GM21576 (cell line): ENCODE data around the gene BBX.

Source experiments
- ATAC-seq: cut with Tn5 transposase; IDR thresholded peaks from one replicate; pipeline ENCODE4 v1.9.1; 2021; ENCODE audit warnings: mild to moderate bottlenecking, moderate library complexity; ENCODE audit not compliant: unreplicated experiment

BBX gene

DNA sequence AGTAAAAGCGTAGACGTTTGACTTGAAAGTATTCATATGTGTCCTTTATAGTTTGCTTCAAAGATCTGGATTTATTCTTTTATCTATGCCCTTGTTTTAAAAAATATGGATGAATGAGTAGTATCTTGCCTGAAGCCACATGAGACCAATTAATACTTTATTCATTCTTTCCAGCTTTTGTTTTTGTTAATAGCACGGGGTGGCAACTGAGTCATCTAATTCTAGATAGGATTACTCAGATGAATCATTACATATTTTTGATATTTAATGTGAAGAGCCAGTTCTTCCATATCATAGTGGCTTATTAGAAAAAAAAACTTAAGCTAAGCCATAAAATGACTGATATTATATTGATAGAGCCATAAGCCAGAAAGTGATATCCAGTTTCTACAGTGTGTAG lies 121.9 kb downstream of the BBX start:
- no peak for ATAC-seq

DNA sequence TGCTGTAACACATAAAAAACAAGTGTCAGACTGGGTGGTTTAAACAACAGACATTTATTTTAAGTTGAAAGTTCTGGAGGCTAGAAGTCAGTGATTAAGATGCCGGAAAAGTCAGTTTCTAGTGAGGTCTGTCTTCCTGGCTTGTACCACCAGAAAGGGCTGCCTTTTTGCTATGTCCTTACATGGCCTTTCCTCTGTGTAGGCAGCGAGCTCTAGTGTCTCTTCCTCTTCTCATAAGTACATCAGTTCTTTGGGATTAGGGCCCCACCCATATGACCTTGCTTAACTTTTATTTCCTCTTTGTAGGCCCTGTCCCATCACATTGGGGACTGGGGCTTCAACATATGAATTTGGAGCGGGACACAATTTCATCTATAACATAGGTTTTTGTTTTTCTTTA lies 128.0 kb downstream of the BBX start:
- ATAC-seq: peak; percentile 44

DNA sequence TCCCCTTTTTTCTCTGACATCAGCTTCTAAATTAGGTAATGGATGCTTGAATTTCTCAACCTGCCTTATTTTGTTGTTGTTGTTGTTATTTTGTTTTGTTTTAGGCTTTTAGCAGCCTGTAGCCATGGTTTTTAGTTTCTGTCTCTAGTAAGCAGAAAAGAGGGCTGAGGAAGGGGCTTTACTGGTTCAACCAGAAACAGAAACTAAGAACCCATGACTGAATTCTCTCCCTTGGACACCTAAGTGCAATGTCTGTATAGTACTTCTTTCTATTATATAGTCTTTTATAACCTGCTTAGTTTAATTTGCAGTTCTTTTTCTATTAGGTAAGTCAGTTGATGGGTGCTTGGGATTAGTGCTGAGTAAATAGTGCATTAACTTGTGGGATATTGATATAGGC lies 129.0 kb downstream of the BBX start:
- ATAC-seq: peak; percentile 81

DNA sequence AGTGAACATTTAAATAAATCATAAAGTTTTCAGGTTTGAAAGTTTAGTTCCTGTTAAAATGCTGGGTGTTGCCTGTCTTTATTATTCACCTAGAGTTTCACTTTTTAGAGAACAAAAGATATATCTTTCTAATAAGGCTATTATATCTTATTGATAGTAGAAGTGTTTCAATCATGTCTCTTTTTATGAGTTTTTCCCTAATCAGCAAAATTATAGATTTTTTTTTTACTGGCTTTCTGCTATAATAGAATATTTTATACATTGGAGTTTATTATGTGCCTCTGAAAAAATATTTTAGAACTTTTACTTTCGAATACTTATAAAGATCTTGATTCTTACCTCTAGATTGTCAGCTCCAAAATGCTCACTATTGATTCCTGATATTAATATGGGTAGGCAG lies 131.5 kb downstream of the BBX start:
- ATAC-seq: no peak

DNA sequence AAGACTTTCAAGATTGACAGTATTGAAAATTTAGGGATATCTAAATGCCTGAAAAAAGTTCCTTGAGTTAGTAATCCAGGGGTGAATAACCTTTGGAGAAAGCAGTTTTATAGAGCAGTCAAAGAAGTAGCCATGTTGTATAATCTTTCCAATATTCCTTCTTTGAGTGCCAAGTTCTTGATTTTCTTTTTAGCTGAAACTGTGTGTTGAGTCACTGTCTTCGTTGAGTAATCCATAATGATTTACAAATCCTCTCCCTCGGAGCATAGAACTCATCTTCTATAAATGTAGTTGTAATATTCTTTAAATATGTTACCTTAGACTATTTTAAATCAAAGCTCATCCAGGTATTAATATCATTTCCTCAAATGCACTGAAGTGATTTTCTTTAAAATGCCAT lies 135.2 kb downstream of the BBX start:
- no peak for ATAC-seq

DNA sequence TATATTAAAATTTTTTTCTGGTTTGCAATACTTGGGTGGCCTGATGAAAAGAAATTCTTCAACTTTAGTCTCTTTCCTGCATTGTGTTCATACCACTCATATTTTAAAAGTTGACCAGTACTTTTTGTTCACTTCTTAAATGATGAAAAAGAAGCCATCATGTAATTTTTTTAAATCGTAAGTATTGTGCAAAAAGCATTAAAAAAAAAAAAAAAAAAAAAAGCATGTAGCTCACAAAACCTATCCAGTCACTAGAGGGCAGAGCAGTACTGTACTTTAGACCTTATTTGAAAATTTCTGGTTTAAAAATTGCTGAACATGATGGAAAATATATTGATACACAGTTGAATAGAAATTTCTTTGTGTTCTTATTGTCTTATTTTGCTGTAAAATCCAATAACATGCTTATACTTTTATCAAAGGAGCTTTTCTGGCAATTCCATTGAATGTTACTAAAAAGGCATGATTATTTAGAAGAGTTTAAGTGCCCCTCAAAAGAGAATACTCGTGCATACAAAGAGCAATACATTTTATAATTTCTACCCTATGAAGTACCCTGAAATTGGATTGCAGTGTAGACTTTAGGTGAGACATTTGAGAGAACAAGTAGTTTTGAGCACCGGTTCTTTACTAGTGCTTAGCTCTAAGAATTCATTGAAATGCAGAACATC lies 137.7 kb downstream of the BBX start:
- no peak for ATAC-seq

DNA sequence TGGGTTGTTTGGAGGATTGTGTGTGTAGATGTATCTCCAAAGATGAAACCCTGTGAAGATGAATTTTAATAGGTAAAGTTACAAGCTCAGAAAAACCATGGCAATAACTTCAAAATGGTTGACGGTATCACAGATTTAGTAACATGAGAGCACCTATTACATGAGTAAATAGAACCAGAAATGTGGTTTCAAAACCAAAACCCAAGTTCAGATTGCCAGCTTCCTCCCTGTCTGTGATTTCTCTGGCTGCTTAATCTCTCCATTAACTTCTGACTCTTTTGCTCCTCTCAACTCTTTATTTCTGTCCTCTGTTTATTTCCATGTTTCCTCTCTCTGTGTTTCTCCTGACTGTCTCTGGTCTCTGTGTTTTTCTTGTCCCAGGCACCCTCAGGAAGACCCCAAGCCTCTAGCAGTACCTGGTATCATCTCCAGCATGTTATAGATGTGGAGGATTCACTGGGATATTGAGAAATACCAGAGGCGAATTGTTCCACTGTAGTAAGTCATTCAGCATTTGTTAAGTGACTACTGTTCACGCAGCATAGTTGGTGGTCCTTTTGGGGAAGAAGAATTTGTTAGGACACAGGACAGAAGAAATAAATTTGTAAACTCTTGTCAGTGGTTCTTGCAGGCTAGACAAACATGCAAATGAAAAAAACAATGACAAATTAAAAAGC lies 138.8 kb downstream of the BBX start:
- peak; percentile 61 for ATAC-seq

DNA sequence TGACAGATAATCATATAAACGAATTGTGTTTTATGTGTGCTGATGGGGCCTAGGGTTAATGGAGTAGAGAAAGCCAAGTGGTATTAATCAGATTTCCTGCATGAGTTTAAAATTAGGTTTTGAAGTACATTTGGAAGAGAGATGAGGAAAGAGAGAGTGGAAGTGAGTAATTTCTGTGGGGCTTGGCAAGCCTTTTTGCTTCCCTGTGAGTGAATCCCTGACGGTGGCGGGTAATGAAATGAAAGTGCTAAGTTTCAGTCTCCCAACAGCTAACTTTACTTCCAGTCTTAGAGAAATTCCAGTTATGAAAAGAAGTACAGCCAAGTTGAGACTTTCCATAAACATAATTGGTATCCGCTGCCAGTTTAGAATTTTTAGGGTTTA lies 139.4 kb downstream of the BBX start:
- ATAC-seq: no peak

DNA sequence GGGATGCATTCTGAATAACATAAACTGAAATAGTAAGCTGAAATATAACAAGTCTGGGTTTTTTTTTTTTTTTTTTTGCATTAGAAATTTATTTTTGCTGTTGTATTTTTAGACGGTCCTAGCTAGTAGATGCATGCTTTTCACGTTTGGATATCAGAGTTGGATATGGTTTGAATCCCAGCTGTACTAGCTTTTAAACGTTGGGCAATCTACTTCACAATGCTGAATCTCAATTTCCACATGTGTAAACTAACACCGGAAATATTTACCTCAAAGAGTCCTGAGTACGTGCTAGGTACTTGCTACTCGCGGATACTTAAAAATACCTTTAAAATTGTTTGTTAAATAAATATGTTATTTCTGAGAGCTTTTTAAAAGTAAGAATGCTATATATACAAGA lies 139.8 kb downstream of the BBX start:
- ATAC-seq: no peak

DNA sequence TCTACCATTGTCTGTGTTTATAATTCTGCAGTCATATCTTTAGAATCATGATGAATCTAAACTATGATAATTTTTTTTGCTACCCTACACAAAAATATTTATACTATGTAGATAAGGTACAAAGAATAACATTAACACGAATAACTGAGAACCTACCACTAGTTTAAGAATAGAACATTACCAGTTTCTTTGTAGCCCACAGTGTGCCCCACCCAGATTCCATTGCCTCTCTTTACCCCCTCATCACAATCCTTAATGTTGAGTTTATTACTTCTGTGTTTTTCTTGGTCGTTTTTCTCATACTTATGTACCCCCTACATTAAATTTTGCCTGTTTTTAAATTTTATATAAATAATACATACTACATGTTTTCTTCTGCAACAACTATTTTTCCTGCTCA lies 140.5 kb downstream of the BBX start:
- ATAC-seq: no peak

DNA sequence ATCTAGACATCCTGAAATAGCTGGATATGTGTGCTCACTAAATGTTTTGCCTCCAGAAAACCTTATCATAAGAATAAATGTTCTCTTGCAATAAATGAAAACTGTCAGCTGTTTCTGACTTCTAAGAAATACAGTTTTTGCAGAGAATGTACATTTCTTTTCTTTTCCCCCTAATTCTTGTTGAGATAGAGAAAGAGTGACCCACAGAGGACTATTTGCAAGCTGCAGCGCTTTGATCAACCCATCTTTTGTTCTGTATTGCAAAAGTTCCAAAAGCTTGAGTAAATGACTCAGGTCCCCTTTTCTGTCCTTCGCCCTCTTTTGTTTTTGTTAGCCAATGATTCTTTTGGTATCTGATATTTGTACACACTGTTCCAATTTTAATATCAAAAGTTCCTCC lies 141.9 kb downstream of the BBX start:
- ATAC-seq: no peak

DNA sequence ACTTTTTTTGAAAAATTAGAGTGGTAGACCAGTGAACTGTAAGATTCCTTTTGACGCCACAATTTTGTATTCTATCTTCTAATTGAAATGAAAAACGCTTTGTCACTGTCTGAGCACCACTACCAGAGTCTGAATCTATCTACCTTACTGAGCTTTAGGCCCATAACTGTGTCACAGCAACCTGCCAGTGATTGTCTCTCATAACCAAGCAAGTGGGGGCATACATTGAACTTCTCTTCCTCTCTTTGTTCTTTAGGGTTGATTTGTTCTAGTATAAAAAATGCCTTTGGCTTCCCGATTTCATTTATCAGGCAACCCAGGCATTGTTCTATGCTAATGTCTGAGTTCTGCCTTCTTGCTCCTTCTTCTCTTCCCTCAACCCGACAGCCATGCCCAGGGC lies 142.6 kb downstream of the BBX start:
- ATAC-seq: no peak

DNA sequence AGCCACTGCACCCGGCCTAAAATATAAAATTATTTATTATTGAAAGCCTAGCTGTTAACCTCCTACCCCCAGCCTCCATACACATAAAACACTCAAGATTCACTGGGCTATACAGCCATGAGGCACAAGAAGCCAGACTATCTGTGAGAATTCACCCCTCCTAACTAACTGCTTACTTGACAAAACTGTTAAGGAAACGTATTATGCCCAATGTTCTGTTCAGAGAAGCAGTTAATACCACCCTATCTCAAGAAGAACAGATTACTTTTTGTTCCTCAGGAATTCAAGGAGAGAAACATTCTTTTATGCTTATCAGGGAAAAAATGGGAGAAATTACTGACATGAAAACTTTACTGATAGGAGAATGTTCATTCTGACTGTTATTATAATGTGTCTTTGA lies 144.1 kb downstream of the BBX start:
- ATAC-seq: no peak

DNA sequence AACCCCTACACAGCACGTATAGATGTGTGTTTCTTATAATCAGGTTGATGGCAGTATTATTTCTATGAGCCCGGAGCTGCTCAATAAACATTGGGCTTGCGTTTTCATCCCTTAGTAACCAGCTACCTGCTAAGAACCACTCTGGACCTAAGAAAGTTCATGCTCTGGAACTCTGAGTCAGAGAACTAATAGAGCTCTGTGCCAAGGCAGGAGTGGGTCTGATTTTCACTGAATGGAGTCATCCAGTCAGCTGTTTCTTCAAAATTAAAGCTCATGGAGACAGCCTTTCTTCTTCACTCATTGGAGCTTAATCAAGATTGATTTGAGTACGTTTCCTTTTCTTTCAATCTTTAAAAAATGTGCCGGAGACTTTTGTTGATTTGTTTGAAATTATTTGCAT lies 145.7 kb downstream of the BBX start:
- no peak for ATAC-seq

DNA sequence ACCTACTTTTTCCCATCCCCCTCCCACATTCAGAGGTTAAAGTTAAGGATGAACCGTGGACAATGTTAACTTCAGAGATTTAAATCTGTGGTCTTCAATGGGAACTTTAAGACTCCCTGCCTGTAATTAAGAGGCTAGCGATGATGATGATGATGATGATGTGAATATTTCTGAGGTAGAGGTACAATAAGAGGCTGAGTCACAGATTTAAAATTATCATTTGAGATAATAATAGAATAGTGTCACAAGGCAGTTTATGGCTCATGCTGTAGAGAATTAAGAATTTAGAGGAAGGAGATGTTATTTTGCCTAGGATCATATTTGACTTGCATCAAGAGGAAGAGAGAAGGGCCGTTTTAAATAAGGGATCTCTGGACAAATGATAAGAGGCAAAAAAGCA lies 146.2 kb downstream of the BBX start:
- no peak for ATAC-seq

DNA sequence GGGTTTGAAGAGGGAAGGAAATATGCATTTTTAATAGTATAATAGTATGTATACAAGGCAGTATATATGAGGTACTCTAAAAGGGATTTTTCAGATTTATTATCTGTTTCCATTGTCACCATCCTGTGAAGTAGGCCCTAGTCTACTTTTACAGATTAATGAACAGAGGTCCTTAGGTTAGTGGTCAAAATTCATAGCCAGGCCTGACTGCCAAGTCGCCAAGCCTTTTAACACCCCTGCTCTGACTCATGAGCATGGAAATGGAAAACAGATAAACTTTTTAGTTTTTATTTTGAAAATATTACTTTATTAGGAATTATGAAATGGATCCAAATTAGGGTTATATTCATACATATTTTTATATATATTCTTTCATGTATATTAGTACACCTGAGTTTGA lies 146.9 kb downstream of the BBX start:
- no peak for ATAC-seq

DNA sequence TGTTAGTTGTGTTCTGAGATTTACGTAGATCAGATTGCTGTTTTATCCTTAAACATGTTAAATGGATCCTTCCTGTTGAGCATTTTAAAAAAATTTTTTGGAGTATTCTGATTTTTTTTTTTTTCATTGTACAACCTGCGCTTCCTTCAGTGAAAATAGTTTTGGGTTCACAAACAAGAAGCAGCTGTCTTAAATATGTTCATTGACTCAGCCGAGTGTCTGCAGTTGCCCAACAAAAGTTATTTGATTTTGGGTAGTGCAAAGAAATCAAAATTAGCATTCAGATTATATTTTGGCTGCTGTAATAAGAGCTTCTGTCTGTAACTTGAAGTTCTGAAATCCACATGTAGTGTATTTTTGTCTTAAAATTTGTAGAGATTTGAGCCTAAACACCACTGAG lies 148.2 kb downstream of the BBX start:
- ATAC-seq: no peak

DNA sequence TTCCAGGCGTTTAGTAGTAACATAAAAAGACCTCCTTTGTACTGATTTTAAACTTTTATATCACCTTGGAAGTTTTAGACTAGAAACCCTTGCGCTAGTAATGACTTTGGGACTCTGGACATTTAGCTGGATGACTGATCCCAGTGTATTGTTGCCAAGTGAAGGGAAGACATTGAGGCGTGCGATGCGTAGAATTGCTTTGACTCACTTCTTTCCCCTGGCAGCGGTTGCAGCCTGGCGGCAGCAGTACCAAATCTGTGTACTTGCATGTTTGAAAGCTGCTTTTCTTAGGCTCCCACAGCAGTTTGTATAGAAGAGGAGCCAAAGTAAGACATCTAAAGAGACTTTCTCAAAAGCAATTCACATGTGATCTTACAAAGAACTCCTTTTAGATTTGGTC lies 151.6 kb downstream of the BBX start:
- no peak for ATAC-seq

DNA sequence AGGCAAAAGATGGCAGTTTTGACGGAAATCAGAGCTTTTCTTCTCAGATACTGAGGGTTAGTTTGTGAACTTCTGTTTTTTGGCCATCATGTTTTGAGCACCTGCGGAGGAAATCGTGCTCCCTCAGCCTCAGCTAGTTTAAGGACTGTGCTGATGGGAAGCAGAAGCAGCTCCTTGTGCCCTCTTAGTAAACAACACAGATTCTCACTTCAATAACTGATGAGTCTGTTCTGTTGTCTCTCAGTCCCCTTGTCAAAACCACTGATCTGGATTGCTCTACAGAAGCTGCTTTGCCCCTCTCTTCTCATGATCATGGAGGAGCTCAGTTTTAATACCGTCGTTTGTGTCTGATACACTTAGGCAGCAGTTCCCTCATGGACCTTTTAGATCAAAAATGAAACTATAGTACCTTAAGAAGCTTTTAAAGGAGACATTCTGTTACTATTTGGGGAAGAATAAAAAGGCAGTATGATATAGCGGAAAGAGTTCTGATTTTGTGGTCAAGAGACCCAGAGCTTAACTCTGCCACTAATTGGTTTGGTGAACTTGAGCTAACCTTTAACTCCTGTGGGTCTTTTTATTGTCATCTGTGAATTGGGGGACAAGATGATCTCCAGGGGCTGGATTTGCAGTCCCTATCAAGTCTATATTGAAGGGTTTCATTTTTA lies 152.6 kb downstream of the BBX start:
- ATAC-seq: peak; percentile 66

DNA sequence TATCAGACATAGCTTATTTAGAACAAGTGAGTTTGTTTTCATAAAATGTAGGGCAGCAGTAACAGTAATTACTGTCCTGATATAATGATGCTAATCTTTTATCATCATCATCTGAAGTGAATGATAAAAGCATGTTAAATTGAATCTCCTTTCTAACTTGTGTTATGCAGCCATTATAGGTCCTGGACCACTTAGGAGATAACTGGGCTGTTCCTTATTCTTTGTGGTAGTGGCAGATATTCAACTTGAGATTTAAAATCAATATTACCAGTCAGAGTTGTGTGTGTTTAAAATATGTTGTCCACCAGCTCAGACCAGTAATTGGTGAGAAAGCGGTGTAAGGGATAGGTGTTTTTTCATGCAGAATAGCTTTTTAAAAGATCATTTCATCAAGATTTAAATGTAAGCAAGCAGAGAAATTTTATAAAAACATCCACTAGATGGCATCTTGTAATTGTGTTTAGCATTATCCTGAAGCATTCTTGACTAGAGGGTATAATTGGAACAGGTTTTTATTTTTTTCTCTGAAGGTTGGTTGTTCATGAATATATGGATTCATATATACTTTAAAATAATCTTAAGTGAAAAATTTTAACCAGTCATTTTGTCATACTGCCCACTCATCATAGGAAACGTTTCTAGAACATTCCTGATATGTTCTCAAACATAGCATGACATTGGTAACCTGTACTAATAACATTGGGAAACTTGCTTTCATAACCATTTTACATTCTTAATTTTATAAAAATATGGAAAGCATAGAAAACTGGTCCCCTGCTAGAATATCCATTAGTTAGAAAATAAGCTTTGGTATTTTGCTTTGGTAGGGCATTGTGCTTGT lies 153.9 kb downstream of the BBX start:
- ATAC-seq: no peak

DNA sequence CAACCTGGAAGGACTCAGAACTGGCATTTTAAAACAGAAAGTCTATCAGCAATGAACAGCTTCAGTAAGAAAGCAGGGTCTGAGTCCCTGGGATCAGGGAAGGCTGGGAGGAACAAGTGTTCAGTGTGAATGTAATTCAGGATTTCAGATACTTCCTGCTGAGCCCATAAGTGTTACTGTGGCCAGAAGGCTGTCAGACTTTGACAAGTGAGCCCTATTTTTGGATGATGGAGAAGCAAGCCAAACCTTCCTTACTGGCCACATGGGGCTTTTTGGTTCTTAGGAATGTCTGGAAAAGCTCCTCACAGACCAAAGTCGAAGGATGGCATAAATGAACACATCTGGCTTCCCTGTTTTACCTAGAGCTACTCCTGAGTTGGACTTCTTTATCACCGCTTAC lies 157.2 kb downstream of the BBX start:
- ATAC-seq: no peak

DNA sequence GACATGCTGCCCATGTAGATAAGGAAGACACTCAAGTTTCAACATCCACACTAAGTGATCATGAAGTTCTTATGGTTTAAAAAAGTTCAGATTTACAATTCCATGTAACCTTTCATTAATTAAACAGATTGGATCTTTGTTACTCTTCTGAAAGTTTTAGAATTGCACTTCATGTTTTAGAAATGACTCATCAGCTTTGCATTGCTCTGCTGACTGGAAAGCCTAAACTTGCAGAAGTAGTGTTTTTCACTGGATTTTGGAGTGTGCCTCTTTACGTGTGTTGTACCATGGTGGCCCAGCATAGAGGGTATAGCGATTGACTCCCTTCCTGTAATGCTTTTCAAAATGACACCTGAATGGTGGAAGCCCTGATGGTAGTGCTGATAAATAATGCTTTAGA lies 157.9 kb downstream of the BBX start:
- no peak for ATAC-seq
